Stimulated activated CD8-positive, alpha-beta memory T cell treated with anti-CD3 and anti-CD28 coated beads, Interleukin-7, amount 100 ng/mL, for 4 hours (primary cell): ENCODE results near the gene REM1.

Experiments
- DNase-seq, 2 donors: peaks; one replicate each; pipeline ENCODE4 v3.0.0-alpha.2; 2020; ENCODE audit warnings: low read depth in 2 of 2

The REM1 gene

DNA sequence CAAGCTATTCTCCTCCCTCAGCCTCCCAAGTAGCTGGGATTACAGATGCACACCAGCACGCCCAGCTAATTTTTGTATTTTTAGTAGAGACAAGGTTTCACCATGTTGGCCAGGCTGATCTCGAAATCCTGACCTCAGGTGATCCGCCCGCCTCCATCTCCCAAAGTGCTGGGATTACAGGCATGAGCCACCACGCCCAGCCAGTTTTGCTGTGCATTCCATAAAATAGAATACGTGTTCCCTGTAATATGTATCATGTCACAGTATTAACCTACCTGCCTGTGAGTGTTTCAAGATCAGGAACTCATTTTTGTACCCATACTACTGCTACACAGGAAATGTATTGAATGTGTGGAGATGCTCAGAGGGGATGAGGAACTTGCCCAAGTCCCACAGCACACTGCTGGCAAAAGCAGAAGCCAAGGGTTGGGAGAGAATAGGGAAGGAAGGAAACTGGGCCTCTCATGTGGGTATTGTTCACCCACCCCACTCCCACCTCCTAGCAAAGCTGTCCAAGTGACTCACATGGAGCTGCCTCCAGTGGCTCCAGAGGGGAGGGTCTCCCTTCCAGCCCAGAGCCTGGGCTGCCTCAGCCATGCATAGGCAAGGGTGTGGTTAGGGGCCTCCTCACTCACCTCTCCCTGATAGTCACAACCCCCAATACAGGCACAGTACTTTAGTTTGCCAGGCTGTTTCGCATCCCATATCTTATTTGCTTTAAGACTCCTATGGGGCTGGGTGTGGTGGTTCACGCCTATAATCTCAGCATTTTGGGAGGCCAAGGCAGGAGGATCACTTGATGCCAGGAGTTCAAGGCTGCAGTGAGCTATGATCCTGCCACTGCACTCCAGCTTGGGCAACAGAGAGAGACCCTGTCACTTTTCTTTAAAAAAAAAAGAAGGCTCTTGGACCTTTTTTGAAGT, 48.5 kb downstream of the REM1 start:
- DNase-seq, result no peak

- no peak for DNase-seq
Measured at GRCh38 chr20:31527266-31527665, 52.2 kb downstream of the REM1 start.
